Neuronal stem cell (in vitro differentiated cells): ENCODE results near the gene MAPK8IP1.

Experiments used
- DNase-seq: peaks from one replicate; pipeline ENCODE4 v3.0.0-alpha.2; 2013; ENCODE audit warnings: low spot score
- H2AFZ ChIP-seq: one replicate; pipeline ENCODE4 v1.6.1; 2013; ENCODE audit warnings: mild to moderate bottlenecking, low read length, inconsistent platforms
- H2AK5ac ChIP-seq: 2 replicates; pipeline ENCODE4 v1.6.1; 2013; ENCODE audit warnings: low read depth, mild to moderate bottlenecking, inconsistent platforms, low read length, moderate library complexity, mixed read lengths
- H2BK120ac ChIP-seq: 2 replicates; pipeline ENCODE4 v1.6.1; 2013; ENCODE audit warnings: low read depth, mild to moderate bottlenecking, inconsistent platforms, low read length, moderate library complexity, mixed read lengths
- H2BK12ac ChIP-seq: one replicate; pipeline ENCODE4 v1.6.1; 2013; ENCODE audit warnings: low read length, inconsistent platforms
- H2BK15ac ChIP-seq: 2 replicates; pipeline ENCODE4 v1.6.1; 2013; ENCODE audit warnings: mild to moderate bottlenecking, low read length, inconsistent platforms, mixed read lengths
- H2BK5ac ChIP-seq: one replicate; pipeline ENCODE4 v1.6.1; 2013; ENCODE audit warnings: inconsistent platforms, mild to moderate bottlenecking, low read length, moderate library complexity
- H3K14ac ChIP-seq: one replicate; pipeline ENCODE4 v1.6.1; 2013; ENCODE audit warnings: low read length, inconsistent platforms
- H3K18ac ChIP-seq: 2 replicates; pipeline ENCODE4 v1.6.1; 2013; ENCODE audit warnings: low read length, inconsistent platforms
- H3K23ac ChIP-seq: 2 replicates; pipeline ENCODE4 v1.6.1; 2013; ENCODE audit warnings: low read depth, mild to moderate bottlenecking, mixed read lengths, low read length, inconsistent platforms; ENCODE audit not compliant: poor library complexity
- H3K27ac ChIP-seq: replicated peaks from 3 replicates; pipeline ENCODE4 v1.5.1; 2013; ENCODE audit warnings: low read length, inconsistent platforms
- H3K27me3 ChIP-seq, 3 experiments: 2 replicates each; pipeline ENCODE4 v1.6.1; 2013; ENCODE audit warnings: low read length in 3 of 3, mild to moderate bottlenecking in 2 of 3, inconsistent platforms in 1 of 3, low read depth in 1 of 3, mixed read lengths in 1 of 3, moderate library complexity in 1 of 3; ENCODE audit not compliant: control insufficient read depth in 3 of 3, insufficient read depth in 3 of 3
- H3K36me3 ChIP-seq, 2 donors: replicated peaks in 1 of 2; 2 replicates each; pipeline ENCODE4 v1.6.1; 2013; ENCODE audit warnings: low read length in 2 of 2; ENCODE audit not compliant: control insufficient read depth in 2 of 2, insufficient read depth in 2 of 2
- H3K4ac ChIP-seq: 2 replicates; pipeline ENCODE4 v1.6.1; 2013; ENCODE audit warnings: inconsistent platforms, mild to moderate bottlenecking, low read length, moderate library complexity
- H3K4me1 ChIP-seq, 2 donors: 1 replicate in 1 of 2; 2 replicates in 1 of 2; pipeline ENCODE4 v1.6.1; 2013; ENCODE audit warnings: low read length in 2 of 2, low read depth in 1 of 2; ENCODE audit not compliant: control insufficient read depth in 2 of 2, insufficient read depth in 1 of 2
- H3K4me2 ChIP-seq: one replicate; pipeline ENCODE4 v1.6.1; 2013; ENCODE audit warnings: mild to moderate bottlenecking, low read length, inconsistent platforms; ENCODE audit not compliant: insufficient read depth, poor library complexity, severe bottlenecking
- H3K4me3 ChIP-seq, 2 donors: 2 replicates each; pipeline ENCODE4 v1.5.1; 2013; ENCODE audit warnings: low read length in 2 of 2, mild to moderate bottlenecking in 2 of 2, inconsistent platforms in 1 of 2, moderate library complexity in 1 of 2
- H3K79me1 ChIP-seq: one replicate; pipeline ENCODE4 v1.6.1; 2013; ENCODE audit warnings: low read depth, mild to moderate bottlenecking, inconsistent platforms, low read length, moderate library complexity
- H3K9ac ChIP-seq: one replicate; pipeline ENCODE4 v1.6.1; 2013; ENCODE audit warnings: mild to moderate bottlenecking, low read depth, low read length, inconsistent platforms; ENCODE audit not compliant: poor library complexity
- H3K9me3 ChIP-seq, 2 donors: replicated peaks in 1 of 2; 2 replicates each; pipeline versions ENCODE3 to v1.6.1; 2013; ENCODE audit warnings: low read length in 2 of 2, mild to moderate bottlenecking in 2 of 2, inconsistent platforms in 1 of 2, low read depth in 1 of 2, mixed read lengths in 1 of 2, moderate library complexity in 1 of 2; ENCODE audit not compliant: control insufficient read depth in 2 of 2, insufficient read depth in 1 of 2
- H4K8ac ChIP-seq: one replicate; pipeline ENCODE4 v1.6.1; 2013; ENCODE audit warnings: low read depth, mild to moderate bottlenecking, inconsistent platforms, low read length, moderate library complexity
- H4K91ac ChIP-seq: one replicate; pipeline ENCODE4 v1.6.1; 2013; ENCODE audit warnings: low read length, low read depth, mild to moderate bottlenecking, inconsistent platforms; ENCODE audit not compliant: poor library complexity
- WGBS, 2 donors: extraction: QIAGEN DNeasy Blood & Tissue Kit; methylation state at CpG; one replicate each; pipeline ENCODE4 v1.1.7; 2013; ENCODE audit warnings: missing lambda C conversion rate in 2 of 2, mixed read lengths in 1 of 2; ENCODE audit not compliant: insufficient read length in 2 of 2, insufficient replicate concordance in 1 of 2; ENCODE audit errors: extremely low coverage in 2 of 2; 5-methylcytosine and 5-hydroxymethylcytosine counted together

MAPK8IP1 gene

DNA sequence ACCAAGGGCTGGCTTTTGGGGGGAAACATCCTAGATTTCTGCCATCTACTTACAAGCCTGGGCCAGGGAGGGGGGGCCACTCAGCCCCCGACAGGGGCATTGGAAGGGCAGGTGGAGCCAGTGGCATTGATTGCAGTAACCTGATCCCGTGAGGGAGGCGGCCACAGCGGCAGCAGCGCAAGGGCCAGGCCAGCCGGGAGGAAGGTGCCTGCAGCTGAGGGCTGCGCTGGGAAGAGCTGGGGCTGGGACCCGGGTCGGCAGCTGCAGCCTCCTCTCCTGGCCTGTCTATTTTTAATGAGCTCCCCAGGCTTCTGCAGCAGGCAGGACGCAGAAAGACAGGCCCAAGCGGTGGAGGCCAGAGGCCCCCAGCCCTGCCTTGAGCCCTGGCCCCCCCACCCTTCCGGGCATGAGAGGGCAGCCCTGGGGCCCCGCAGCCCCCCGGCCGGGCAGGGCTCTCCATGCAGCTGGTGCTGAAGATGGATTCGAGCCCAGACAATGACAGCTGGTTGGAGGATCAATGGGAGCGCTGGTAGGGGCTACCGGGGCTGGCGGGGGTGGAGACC, 11.1 kb downstream of the MAPK8IP1 start:
- H3K27me3 ChIP-seq: peaks cover 0 to 27% (median 7%) of the 10 kb centered on the region in 3 experiments
- H3K36me3 ChIP-seq: no peaks in the 10 kb centered on the region
- H4K91ac ChIP-seq: no peak overlapping the region
- WGBS, 2 donors: no CpG with 5 or more reads among the region's 19 CpGs
- DNase-seq: peak; percentile 48
- H3K4me2 ChIP-seq: peak overlapping the region; percentile 30
- H3K4ac ChIP-seq: no peak overlapping the region
- H3K18ac ChIP-seq: peak overlapping the region; percentile 82
- peak overlapping the region; percentile 79 for H2AFZ ChIP-seq
- no peak overlapping the region for H2BK12ac ChIP-seq
- H3K23ac ChIP-seq: peak overlapping the region; percentile 2
- no peak overlapping the region for H2BK120ac ChIP-seq
- H3K79me1 ChIP-seq: peaks cover 3% of the 10 kb centered on the region
- peak overlapping the region; percentile 62 for H3K27ac ChIP-seq
- H2AK5ac ChIP-seq: no peak overlapping the region
- H3K9ac ChIP-seq: no peak overlapping the region
- no peak overlapping the region for H3K4me3 ChIP-seq
- no peak overlapping the region for H4K8ac ChIP-seq
- H2BK15ac ChIP-seq: no peak overlapping the region
- H3K14ac ChIP-seq: no peak overlapping the region
- H3K9me3 ChIP-seq: peaks cover 0 to 1% of the 10 kb centered on the region in 2 donors
- no peak overlapping the region for H2BK5ac ChIP-seq
- H3K4me1 ChIP-seq: peaks cover 31 to 43% of the 10 kb centered on the region in 2 donors

- DNase-seq: no peak
- Histone ChIP-seq H3K4me1 (peaks cover 33 to 45% of the 10 kb centered on the region in 2 donors), H3K4ac (no peak overlapping the region), H2BK12ac (no peak overlapping the region), H2AK5ac (peak overlapping the region; percentile 22), H3K27ac (no peak overlapping the region), H2BK5ac (no peak overlapping the region), H3K4me3 (no peak overlapping the region), H3K9me3 (peaks cover 0 to 1% of the 10 kb centered on the region in 2 donors), H3K18ac (peak overlapping the region; percentile 5), H2BK120ac (no peak overlapping the region), H3K4me2 (no peak overlapping the region), H2BK15ac (no peak overlapping the region), H3K23ac (no peak overlapping the region), H4K91ac (no peak overlapping the region), H2AFZ (no peak overlapping the region), H3K79me1 (peaks cover 3% of the 10 kb centered on the region), H3K27me3 (peaks cover 0 to 23% (median 7%) of the 10 kb centered on the region in 3 experiments), H3K14ac (no peak overlapping the region), H4K8ac (no peak overlapping the region), H3K36me3 (peaks cover 2 to 4% of the 10 kb centered on the region in 2 donors), H3K9ac (no peak overlapping the region)
- WGBS, 2 donors: no CpG with 5 or more reads among the region's 6 CpGs
Measured at GRCh38 chr11:45897556-45897955, 12.1 kb downstream of the MAPK8IP1 start.

GRCh38 chr11:45899086-45899447, 13.6 kb downstream of the MAPK8IP1 start:
- no peak overlapping the region for H4K91ac ChIP-seq
- H3K18ac ChIP-seq: peak overlapping the region; percentile 62
- H2BK15ac ChIP-seq: peak overlapping the region; percentile 27
- no peak overlapping the region for H3K9ac ChIP-seq
- no peak overlapping the region for H2BK12ac ChIP-seq
- H3K4ac ChIP-seq: no peak overlapping the region
- peak overlapping the region; percentile 10 for H2BK5ac ChIP-seq
- WGBS, 2 donors: no CpG with 5 or more reads among the region's 3 CpGs
- peaks cover 10 to 18% of the 10 kb centered on the region in 2 donors for H3K36me3 ChIP-seq
- peaks cover 3% of the 10 kb centered on the region for H3K79me1 ChIP-seq
- H2AK5ac ChIP-seq: peak overlapping the region; percentile 78
- H3K4me2 ChIP-seq: peak overlapping the region; percentile 86
- peaks cover 0 to 10% (median 7%) of the 10 kb centered on the region in 3 experiments for H3K27me3 ChIP-seq
- H3K4me3 ChIP-seq: peak overlapping the region in 1 of 2 donors; percentile 79
- H3K14ac ChIP-seq: no peak overlapping the region
- no peak overlapping the region for H4K8ac ChIP-seq
- peaks cover 0 to 1% of the 10 kb centered on the region in 2 donors for H3K9me3 ChIP-seq
- DNase-seq: no peak
- H2AFZ ChIP-seq: peak overlapping the region; percentile 93
- H3K27ac ChIP-seq: peak overlapping the region; percentile 64
- no peak overlapping the region for H2BK120ac ChIP-seq
- H3K23ac ChIP-seq: peak overlapping the region; percentile 31
- peaks cover 32 to 43% of the 10 kb centered on the region in 2 donors for H3K4me1 ChIP-seq

DNA sequence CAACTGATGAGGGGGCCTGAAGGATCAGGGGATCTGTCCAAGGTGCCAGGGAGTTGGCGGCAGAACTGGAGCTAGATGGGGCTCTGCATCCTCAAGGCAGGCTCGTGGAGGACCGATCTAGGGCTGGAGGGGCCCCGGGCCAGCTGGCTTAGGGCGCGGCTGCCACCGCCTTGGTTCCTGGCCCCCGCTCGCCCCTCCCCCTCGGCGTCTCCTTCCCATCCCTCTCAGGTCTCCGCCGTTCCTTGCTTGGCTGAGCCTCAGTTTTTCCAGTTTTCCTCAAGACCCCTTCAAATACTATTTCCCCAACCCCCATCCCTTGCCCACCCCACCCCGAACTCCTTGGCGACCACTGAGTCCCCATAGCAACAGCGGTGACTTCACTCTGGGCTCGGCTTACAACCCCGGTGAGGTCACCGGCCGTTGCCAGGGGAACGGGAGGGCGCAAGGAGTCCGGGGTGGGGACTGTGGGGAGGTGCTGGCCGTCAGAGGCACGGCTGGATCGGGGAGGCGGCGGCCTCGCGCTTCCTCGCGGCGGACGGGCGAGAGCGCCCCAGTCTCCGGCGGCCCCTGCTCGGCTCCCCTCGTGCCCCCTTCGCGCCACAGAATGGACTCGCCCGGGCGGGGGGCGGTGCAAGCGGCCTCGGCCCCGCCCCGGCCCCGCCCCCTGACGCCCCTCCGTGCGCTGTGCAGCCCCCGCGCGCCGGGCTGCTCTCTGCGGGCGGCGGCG, 14.2 kb downstream of the MAPK8IP1 start:
- Histone ChIP-seq H3K4me2 (peak overlapping the region; percentile 86), H2AK5ac (peak overlapping the region; percentile 78), H3K14ac (no peak overlapping the region), H3K9ac (peak overlapping the region; percentile 80), H3K27me3 (peaks cover 0 to 7% (median 4%) of the 10 kb centered on the region in 3 experiments), H2BK15ac (no peak overlapping the region), H3K23ac (peak overlapping the region; percentile 76), H2BK12ac (no peak overlapping the region), H3K27ac (peak overlapping the region; percentile 89), H2BK5ac (peak overlapping the region; percentile 10), H3K18ac (peak overlapping the region; percentile 99), H3K36me3 (peaks cover 14 to 24% of the 10 kb centered on the region in 2 donors), H3K4me3 (peak overlapping the region; percentile 77 to 79), H4K8ac (no peak overlapping the region), H3K9me3 (peaks cover 0 to 1% of the 10 kb centered on the region in 2 donors), H3K4me1 (peaks cover 29 to 43% of the 10 kb centered on the region in 2 donors), H3K79me1 (peaks cover 3% of the 10 kb centered on the region), H4K91ac (no peak overlapping the region), H2BK120ac (no peak overlapping the region), H3K4ac (no peak overlapping the region), H2AFZ (peak overlapping the region; percentile 93)
- DNase-seq: peak; percentile 94
- no CpG with 5 or more reads among the region's 62 CpGs for WGBS, 2 donors
